NK-92 (cell line): ENCODE results near the gene RPSA.
"Not testable (repeated sequence)": the region's sequence is repeated elsewhere in the genome, so short reads cannot be mapped to it uniquely, and the experiment has no call there.

ENCODE experiments used
- DNase-seq: peaks from one replicate; lab custom pipeline; 2025; ENCODE audit not compliant: unreplicated experiment; lab: John Stamatoyannopoulos, UW

RPSA gene

GRCh38 chr3:39418556-39419225, 12.2 kb downstream of the RPSA start:
- not testable (repeated sequence) for DNase-seq

- DNase-seq = no peak
Measured at GRCh38 chr3:39419742-39420315, 13.3 kb downstream of the RPSA start.

DNA sequence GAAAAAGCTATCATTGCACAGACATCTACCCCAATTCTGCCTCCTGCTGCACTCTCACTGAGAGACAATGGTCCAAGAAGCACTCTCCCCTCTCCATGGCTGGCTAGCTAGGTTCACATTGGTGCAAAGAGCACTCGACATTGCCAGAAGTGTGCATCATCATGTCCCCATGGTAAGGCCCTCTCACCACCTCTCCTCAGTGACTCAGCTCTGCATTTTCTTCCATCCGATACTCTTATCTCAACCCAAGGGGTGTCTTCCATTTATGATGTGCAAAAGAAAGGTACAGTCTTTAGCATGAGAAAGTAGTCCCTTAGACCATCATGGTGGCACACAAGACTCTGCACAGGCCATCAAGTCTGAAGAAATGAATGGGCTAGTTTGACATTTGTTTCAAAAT, 14.0 kb downstream of the RPSA start:
- DNase-seq = no peak

DNA sequence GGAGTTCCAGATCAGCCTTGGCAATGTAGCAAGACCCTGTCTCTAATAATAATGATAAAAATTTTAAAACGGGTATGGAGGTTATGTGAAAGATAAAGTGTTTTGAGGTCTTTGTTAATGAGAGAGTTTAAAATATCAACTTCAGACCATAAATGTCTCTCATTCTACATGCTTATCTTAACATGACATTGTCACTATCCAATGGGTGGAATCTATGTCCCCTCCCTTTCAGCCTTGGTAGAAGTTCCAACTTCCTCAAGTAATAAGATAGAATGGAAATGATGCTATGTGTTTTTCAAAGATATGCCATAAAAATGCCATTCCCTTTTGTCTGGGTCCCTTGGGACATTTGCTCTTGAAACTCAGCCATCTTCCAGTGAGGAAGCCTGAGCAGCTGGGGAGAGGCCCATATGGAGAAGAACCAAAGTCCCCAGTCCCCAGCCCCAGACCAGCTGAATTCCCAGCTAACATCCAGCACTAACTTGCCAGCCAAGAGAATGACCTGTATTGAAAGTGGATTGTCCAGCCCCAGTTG, 17.0 kb downstream of the RPSA start:
- DNase-seq = no peak

DNA sequence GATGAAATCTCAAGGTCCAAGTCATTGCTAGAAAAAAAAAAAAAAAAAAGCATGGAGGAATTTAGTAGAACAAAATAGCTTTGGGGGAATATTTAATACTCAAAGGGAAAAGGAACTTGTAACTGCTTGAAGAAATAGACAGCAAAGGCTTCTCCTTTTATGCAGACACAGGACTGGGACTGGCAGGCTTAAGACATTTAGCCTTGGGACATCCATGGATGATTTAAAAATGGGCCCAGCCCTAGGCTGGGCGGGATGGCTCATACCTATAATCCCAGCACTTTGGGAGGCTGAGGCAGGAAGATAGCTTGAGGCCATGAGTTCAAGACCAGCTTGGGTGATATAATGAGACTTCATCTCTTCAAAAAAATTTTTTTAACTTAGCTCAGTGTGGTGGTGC, 19.8 kb downstream of the RPSA start:
- DNase-seq = no peak

GRCh38 chr3:39427506-39427905, 21.0 kb downstream of the RPSA start:
- DNase-seq = no peak

DNA sequence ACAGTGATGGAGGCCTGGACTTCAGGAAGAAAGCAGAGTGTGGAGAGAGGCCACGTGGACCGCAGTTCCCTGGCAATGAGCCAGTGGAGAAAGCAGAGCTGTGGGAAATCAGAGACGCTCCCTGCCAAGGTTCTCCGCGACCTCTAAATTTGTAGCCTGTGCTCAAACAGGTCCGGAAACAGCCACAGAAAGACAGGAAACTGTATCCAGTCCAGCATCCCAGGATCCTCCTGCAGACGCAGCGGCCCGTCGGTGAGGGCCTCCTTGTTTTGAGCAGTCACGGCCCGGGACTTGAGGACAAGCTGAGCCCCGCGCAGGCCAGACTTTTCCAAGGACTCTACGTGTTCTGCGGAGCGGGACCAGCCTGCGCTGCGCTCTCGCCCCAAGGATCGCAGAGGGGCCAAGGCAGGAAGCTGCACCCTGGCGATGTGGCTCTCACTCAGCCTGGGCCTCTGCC, 22.3 kb downstream of the RPSA start:
- DNase-seq = no peak

DNA sequence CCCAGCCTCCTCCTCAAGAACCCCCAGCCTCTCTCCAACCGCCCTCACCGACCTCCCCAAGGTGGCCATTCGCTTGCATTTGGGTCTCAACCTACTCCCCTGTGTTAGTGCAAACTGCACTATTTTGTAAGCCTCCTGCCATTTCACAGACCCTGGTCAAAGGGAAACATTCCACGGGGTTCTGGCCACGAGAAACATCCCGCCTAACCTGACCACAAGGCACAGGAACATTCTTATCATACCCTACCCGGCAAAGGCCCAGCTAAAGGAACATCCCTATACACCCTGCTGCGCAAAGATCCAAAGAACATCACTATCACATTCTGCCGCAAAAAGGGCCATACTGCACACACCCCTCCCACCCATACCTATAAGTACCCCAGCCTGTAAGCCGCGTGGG, 22.9 kb downstream of the RPSA start:
- DNase-seq = no peak

GRCh38 chr3:39432342-39432741, 25.8 kb downstream of the RPSA start:
- DNase-seq = no peak

DNA sequence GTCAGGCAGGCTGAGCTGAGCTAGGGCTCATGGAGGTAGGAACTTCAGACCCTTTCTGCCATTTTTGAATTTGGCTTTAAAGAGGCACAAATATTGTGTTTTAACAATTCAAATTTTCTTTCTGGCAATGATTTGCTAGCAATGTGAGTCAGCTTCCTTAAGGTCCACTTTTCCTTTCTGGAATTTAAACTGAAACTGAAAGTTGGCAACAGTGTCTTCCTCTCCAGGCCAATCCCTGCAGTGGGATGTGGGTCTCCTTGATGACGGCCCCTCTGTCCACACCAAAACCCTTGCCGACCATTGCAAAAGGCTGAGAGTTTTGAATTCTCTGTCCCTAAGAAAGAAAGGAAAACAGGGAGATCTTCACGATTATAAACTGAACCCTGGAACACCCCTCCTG, 27.1 kb downstream of the RPSA start:
- no peak for DNase-seq

GRCh38 chr3:39434574-39434973, 28.1 kb downstream of the RPSA start:
- DNase-seq = no peak

DNA sequence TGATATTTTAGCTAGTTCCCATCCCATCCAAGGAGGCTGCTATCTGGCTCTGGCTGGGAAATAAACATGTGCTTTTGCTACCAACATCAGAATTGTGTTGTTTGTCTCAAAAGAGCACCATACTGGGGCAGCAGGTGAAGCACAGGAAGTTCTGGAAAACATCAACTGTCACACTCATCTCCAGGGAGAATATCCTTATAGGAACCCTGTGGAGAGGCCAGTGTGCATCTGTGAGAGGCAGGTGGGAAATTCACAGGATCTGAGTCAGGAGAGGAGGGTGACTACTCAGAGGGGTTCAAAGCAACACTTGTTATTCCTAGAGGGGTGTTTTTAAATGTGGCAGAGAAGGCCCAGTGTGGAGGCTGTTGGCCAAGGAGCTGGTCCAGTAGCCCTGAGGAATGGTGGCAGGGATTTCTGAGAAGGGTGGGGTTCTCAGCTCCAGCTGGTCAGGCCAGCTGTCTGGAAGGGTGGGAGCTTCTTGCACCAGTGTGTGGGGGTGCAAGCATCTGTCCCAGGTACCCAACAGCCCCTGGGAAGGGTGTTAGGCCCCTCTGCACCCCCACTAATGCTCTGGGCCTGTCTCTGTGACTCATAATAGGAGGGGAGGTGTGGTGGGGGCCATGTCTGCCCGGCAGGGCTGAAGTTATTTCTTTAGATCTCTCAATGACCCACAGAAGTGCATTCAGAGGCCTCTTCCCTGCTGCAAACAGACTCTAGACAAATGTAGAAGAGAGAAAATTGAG, 28.7 kb downstream of the RPSA start:
- DNase-seq = no peak

GRCh38 chr3:39438880-39439279, 32.4 kb downstream of the RPSA start:
- DNase-seq = no peak

DNA sequence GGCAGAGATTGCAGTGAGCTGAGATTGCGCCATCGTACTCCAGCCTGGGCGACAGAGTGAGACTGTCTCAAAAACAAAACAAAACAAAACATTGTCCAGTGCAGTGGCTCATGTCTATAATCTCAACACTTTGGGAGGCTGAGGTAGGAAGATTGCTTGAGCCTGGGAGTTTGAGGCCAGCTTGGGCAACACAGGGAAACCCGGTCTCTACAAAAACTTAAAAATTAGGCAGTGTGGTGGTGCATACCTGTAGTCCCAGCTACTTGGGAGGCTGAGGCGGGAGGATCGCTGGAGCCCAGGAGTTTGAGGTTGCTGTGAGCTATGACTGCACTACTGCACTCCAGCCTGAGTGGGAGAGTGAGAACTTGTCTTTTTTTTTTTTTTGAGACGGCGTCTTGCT, 33.8 kb downstream of the RPSA start:
- no peak for DNase-seq

GRCh38 chr3:39443530-39443929, 37.0 kb downstream of the RPSA start:
- no peak for DNase-seq

- no peak for DNase-seq
Measured at GRCh38 chr3:39445927-39446326, 39.4 kb downstream of the RPSA start.

DNA sequence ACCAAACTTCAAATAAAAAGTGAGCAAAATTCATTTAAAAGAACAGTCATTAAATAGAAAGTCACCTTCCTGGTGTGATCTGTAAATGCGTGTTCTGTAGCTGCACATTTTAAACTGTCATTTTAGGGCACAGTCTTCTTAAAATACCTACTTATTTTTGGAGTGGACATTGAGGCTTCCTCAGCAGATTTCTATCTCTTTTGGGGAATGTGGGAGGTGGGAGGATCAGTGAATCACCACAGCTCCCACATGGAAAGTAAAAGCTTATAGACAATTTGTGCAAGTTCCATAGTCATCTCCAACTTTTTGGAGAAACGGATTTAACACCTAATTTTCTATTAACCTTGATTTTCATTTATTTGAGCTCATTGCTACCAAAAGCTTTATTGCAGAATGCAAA, 39.9 kb downstream of the RPSA start:
- DNase-seq = no peak

DNA sequence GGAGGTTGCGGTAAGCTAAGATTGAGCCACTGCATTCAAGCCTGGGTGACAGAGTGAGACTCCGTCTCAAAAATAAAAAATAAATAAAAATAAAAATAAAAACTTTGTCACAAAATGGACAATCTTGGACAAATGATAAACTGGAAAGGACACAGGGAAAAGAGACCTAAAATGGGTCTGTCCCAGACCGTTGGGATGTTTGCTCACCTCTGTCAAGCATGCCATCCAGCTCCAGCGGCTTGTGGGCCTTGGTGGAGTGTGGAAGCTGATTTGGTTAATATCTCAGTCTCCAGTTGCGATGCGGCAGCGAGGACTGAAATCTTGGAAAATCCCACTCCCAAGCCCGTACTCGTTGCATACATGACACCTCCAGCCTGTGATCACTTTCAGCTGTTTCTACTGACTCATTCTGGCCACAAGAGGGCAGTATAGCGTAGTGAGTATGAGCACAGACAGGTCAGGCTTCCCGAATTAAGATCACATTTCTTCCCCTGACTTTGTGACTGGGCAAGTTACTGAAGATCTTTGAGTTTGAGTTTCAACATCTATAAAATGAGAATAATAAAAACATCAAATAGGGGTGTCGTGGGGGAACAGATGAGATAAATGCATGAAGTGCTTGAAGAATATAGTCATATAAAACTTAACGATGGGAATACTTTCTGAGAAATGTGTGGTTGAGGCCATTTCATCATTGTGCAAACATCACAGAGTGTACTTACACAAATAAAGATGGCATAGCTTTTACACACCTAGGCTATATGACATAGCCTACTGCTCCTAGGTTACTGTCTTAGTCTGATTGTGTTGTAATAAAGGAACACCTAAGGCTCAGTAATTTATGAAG, 41.3 kb downstream of the RPSA start:
- DNase-seq = no peak

GRCh38 chr3:39448506-39449233, 42.1 kb downstream of the RPSA start:
- no peak for DNase-seq

DNA sequence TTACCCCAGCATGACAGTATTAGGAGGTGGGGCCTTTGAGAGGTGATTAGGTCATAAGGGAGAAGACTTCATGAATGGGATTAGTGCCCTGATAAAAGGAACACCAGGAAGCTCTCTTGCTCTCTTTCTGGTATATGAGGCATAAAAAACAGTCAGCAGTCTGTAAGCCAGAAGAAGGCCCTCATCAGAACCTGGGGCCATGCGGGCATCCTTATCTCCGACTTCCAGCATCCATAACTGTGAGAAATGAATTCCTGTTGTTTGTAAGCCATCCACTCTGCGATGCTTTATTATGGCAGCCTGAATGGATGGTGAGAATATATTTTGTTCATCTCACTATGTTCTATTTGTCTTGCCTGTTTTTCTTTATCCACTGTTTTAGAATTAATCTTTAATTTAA, 43.3 kb downstream of the RPSA start:
- no peak for DNase-seq

GRCh38 chr3:39453134-39453533, 46.6 kb downstream of the RPSA start:
- DNase-seq = no peak
